ENCODE results near the gene SMG5. TPM values are rescaled to one million over a fixed set of nuclear protein-coding genes. Genes with fewer than 3 reads are reported as not detected.
A peak's percentile ranks its signal among the peaks of the same experiment; 100 is the strongest.

SMG5 gene
- total RNA-seq, 4 donors from 2014 or later: 57.2 to 89.0 (median 76.1) TPM

DNA sequence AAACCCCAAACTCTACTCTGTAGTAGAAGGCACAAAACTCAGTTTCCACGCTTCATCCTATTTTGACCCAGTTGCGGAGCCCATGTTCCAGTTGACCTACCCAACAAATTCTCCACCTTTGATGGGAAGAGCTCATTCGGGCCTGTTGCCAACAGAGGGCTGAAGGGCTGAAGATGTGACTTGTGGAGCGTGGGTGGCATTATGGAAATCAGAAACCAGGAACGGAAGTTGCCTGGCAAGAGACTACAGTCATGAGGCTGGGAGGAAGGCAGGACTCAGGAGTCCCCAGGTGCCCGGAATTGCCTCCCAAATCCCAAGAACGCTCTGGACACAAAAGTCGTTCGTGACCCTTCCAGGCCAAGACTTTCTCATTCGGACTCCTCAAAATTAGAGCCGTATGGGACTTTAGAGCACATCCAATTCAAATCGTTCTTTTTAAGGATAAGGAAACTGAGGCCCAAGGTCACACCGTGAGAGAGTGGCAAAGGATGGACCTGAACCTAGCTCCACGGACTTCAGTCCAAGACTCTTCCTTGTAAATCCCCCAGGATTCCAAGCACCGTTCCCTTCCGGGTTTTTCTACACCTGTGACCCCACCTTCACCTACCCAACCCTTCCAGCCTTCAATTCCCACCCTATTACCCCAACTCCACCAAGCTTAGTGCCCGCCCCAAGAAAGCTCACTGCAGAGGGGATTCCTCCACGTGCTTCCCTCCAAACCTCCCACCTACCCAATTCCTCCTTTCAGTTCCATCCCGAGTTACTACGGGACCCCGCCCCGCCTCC lies 739 bp downstream of the SMG5 start:
- H3K36me3 ChIP-seq: peaks cover 16 to 18% of the 10 kb centered on the region in 2 donors
- intact Hi-C loops (cut with DNase I): no loop called here
- peak overlapping the region in 2 of 3 donors; percentile 64 to 90 for H3K27ac ChIP-seq
- peaks cover 16 to 21% of the 10 kb centered on the region in 2 donors for H3K4me1 ChIP-seq
- TF ChIP-seq POLR2A (IDR thresholded peaks at IDR 0.05): no peak
- TF ChIP-seq, protein P1, sequence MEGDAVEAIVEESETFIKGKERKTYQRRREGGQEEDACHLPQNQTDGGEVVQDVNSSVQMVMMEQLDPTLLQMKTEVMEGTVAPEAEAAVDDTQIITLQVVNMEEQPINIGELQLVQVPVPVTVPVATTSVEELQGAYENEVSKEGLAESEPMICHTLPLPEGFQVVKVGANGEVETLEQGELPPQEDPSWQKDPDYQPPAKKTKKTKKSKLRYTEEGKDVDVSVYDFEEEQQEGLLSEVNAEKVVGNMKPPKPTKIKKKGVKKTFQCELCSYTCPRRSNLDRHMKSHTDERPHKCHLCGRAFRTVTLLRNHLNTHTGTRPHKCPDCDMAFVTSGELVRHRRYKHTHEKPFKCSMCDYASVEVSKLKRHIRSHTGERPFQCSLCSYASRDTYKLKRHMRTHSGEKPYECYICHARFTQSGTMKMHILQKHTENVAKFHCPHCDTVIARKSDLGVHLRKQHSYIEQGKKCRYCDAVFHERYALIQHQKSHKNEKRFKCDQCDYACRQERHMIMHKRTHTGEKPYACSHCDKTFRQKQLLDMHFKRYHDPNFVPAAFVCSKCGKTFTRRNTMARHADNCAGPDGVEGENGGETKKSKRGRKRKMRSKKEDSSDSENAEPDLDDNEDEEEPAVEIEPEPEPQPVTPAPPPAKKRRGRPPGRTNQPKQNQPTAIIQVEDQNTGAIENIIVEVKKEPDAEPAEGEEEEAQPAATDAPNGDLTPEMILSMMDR (IDR thresholded peaks at IDR 0.05): no peak
- peak; percentile 24 to 30 for DNase-seq
- no peaks in the 10 kb centered on the region for H3K27me3 ChIP-seq
- no peaks in the 10 kb centered on the region for H3K9me3 ChIP-seq
- 6 to 10% methylated on average over 22 of the region's 22 CpGs for WGBS, 2 donors
- H3K4me3 ChIP-seq (replicated peaks in 1 of 3): peak overlapping the region; percentile 33 to 94 (median 61)

DNA sequence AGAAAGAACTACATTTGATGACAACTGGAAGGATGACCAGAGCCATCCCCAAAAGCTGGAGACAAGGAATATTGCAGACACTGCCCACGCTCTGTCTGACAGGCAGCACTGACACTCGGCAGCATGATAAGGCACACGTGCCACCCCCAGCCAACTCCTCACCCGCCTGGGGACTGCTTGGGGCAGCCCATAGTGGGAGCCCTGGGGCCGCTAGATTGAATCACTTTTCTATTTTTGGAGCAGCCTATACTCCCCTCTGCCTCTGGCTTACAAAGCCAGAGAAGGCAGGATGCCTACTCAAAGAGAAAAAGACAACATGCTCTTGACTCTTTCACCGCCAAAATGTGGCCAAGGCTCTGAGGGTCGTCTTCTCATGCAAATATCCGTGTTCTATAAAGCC lies 1.3 kb downstream of the SMG5 start:
- H3K27ac ChIP-seq: no peak overlapping the region
- H3K27me3 ChIP-seq: no peaks in the 10 kb centered on the region
- WGBS, 2 donors: 32 to 36% methylated on average over 8 of the region's 8 CpGs
- H3K4me1 ChIP-seq: peaks cover 16 to 21% of the 10 kb centered on the region in 2 donors
- H3K9me3 ChIP-seq: no peaks in the 10 kb centered on the region
- intact Hi-C loops (cut with DNase I): no loop called here
- H3K36me3 ChIP-seq: peaks cover 22 to 24% of the 10 kb centered on the region in 2 donors
- DNase-seq: no peak
- TF ChIP-seq, protein P1 (IDR thresholded peaks at IDR 0.05): no peak
- TF ChIP-seq POLR2A (IDR thresholded peaks at IDR 0.05): no peak
- peak overlapping the region in 1 of 3 donors; percentile 94 for H3K4me3 ChIP-seq (replicated peaks in 1 of 3)

DNA sequence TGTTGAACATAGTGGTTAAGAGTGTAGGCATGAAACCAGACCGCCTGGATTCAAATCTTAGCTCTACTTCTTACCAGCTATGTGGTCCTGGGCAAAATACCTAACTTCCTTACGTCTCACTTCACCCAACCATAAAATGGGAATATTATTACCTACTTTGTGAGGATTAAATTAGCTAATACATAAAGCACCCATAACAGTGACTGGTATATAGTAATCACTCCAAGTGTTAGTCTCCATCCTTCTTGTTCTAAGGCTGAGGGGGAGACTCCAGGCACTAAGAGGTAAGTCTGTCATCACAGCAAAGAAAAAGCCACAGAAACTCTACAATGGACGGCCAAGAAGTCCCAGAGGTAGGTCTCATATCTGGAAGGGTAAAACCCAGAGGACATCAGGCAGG lies 2.8 kb downstream of the SMG5 start:
- Histone ChIP-seq H3K4me1 (peaks cover 16 to 21% of the 10 kb centered on the region in 2 donors), H3K36me3 (peaks cover 36 to 38% of the 10 kb centered on the region in 2 donors), H3K9me3 (no peaks in the 10 kb centered on the region), H3K27ac (no peak overlapping the region), H3K4me3 (replicated peaks in 1 of 3) (no peak overlapping the region), H3K27me3 (no peaks in the 10 kb centered on the region)
- WGBS, 2 donors: 87 to 92% methylated on average over 3 of the region's 3 CpGs
- no peak for TF ChIP-seq POLR2A (IDR thresholded peaks at IDR 0.05)
- TF ChIP-seq, protein P1 (IDR thresholded peaks at IDR 0.05): no peak
- DNase-seq: no peak
- intact Hi-C loops (cut with DNase I): no loop called here

DNA sequence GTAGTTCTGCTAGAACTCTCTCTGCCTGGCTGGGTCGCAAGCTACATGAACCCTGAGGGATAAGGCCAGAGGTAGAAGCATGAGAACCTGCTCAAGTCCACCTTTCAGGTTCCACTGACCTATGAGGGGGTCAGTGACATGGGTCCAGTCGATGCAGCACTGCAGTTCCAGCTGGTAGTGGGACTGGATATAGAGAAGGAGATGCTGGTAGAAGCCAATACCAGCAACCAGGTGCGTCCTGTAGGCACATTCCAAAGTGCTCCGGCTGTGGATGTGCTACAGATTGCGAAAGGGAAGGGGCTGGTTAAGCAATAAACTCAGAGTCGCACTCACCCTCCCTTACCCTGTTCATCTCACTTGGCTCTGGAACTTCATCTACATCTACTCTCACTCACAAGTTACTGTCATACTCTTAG lies 5.7 kb downstream of the SMG5 start:
- WGBS, 2 donors: 76 to 86% methylated on average over 6 of the region's 6 CpGs
- peaks cover 64 to 67% of the 10 kb centered on the region in 2 donors for H3K36me3 ChIP-seq
- no peak for DNase-seq
- TF ChIP-seq, protein P1 (IDR thresholded peaks at IDR 0.05): no peak
- TF ChIP-seq POLR2A (IDR thresholded peaks at IDR 0.05): no peak
- intact Hi-C loops (cut with DNase I): no loop called here
- H3K27ac ChIP-seq: no peak overlapping the region
- H3K4me3 ChIP-seq (replicated peaks in 1 of 3): no peak overlapping the region
- peaks cover 9 to 10% of the 10 kb centered on the region in 2 donors for H3K4me1 ChIP-seq
- H3K27me3 ChIP-seq: no peaks in the 10 kb centered on the region
- no peaks in the 10 kb centered on the region for H3K9me3 ChIP-seq

DNA sequence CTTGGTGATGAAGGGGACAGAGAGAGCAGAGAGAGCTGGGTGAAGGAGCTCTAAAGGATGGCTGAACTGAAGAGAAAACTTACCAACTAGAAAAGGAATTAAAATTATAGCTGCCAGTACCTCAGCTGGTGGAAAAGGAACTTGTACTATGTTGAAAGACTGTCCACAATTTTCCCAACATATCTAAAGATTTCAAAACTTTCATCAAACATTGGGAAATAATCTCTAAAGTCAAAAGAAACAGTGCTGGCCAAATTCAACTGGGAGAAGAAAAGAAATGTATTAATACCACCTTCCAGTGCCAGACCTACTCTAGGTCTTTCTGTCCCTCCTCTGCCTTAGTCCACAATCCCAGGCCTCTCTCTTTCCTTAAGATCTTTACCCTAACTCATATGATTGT lies 6.1 kb downstream of the SMG5 start:
- Histone ChIP-seq H3K36me3 (peaks cover 68 to 71% of the 10 kb centered on the region in 2 donors), H3K27ac (no peak overlapping the region), H3K27me3 (no peaks in the 10 kb centered on the region), H3K4me3 (replicated peaks in 1 of 3) (no peak overlapping the region), H3K9me3 (no peaks in the 10 kb centered on the region), H3K4me1 (peaks cover 4 to 7% of the 10 kb centered on the region in 2 donors)
- intact Hi-C loops (cut with DNase I): no loop called here
- DNase-seq: no peak
- TF ChIP-seq, protein P1 (IDR thresholded peaks at IDR 0.05): no peak
- TF ChIP-seq POLR2A (IDR thresholded peaks at IDR 0.05): no peak

Measured in thyroid gland (tissue), 4 donors.